Glomerular visceral epithelial cell (primary cell): Measurements from ENCODE around the gene PLS3.

ENCODE experiments used
- DNase-seq: peaks from one replicate; pipeline ENCODE4 v3.0.0-alpha.2; 2016; ENCODE audit errors: extremely low spot score

The PLS3 gene

DNA sequence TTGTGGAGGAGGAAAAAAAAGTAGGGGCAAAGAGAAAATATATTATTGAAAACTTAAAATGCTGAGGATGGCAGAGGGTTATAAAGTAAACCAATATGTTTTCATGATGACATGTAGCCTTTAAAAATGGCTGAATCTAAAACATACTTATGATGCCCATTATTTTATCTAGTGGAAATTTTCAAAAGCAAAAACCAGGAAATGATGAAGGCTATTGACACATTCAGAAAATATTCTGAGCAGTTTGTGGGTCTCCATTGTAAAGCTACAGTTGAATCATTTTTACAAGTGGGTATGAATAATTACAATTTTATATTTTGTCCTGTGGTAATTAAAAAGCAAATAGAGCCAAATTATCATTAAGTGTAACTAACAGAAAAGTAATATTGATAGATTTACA lies 10.7 kb downstream of the PLS3 start:
- DNase-seq: no peak

DNA sequence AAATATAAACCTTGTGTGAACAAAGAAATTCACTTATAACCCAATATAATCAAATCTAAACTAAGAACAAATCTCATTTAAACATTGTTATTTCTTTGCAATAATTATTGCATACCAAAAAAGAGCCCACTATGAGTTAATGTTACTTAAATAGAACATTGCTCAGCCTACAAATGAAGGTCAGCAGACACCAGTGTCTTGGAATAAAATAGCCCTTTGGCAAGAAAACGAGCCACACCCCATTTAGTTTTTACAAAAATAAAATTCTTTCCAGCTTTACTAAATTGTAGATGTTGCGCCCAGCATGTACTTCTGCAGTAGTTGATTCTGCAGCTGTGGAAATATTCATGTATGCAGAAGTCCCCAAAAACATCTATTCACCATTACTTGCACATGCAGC lies 12.2 kb downstream of the PLS3 start:
- no peak for DNase-seq

- no peak for DNase-seq
These were observed 15.7 kb downstream of the PLS3 start for GRCh38 chrX:115576676-115577075.

- no peak for DNase-seq
These were observed 18.4 kb downstream of the PLS3 start for GRCh38 chrX:115579327-115579726.

GRCh38 chrX:115579786-115580294 lies 18.9 kb downstream of the PLS3 start:
- no peak for DNase-seq

DNA sequence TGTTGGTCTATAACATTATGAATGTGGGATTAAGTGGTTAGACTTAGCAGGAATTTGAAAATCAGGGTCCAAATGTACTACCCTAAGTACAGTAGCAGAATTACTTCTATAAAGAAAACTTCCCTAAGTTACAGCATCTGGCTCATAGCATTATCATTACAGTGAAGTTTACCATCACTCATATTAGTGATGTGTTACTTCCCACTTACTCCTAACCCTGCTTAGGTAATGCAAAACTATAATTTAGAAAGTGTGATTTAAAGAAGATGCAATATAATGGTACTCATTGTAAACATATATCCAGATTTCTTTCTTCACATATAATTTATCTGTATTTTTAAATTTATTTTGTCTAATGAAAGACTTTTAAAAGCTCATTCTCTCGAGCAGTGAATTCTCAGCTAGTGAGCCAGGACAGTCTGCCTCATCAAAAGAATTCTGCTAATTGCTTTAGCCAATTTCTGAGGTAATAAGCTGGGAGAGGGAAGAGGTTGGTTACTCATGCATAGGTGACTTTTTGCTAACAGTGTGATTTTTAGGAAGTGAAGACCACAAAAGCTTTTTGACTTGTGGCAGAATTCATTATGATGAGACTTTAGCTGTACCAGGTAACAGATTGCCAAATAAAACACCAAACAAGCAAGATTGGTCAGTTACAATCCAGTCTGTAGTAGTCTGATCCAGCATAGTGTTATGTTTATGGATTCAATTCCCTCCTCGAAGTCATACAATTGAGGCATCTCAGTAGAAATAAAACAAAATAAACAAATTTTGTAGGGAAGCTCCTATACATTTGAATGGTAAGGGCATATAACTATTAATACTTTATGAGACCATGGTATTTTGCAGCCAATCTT lies 21.0 kb downstream of the PLS3 start:
- DNase-seq: no peak

- DNase-seq: no peak
These were observed 21.9 kb downstream of the PLS3 start for GRCh38 chrX:115582616-115583495.

GRCh38 chrX:115583496-115584004 lies 22.6 kb downstream of the PLS3 start:
- DNase-seq: peak; percentile 12

DNA sequence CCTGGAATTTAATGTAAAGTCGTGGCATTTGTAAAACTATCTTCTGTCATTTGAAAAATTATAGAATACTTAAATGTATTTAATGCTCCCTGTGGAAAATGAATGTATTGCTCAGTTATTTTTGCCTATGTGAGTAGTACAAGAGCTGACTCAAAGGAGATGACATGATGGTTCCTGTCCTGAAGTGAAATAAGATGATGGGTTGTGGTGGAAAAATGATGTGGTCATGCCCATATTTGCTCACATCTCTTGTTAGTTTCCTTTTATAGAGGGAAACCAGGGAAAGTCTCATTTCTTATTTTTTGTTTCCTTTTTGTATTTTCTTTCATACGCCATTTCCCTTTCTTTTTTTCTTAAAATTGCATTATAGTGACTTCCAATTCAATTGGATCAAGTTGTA lies 23.7 kb downstream of the PLS3 start:
- DNase-seq: peak; percentile 32

- no peak for DNase-seq
These were observed 27.2 kb downstream of the PLS3 start for GRCh38 chrX:115588179-115588578.

GRCh38 chrX:115589419-115589818 lies 28.4 kb downstream of the PLS3 start:
- DNase-seq: no peak

DNA sequence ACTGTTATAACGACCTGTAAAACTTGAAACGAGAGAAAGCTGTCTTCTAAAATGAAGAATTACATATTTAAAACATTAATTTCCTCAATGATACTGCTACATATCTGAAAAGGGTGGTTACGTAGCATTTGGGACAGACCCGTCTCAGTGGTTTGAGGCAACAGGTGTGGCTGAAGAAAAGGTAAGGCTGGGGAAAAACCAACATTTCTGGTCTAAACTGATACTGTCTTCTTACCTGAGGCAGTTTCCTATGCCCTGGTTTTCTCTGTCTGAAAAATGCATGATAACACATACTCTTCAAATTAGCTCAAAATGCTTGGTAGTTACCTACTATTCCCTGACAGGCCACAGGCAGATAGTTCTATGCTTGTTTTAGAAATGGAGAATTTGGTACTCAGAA lies 30.4 kb downstream of the PLS3 start:
- DNase-seq: no peak

- no peak for DNase-seq
These were observed 31.2 kb downstream of the PLS3 start for GRCh38 chrX:115591856-115592842.

- peak; percentile 22 for DNase-seq
These were observed 32.2 kb downstream of the PLS3 start for GRCh38 chrX:115592997-115593734.

DNA sequence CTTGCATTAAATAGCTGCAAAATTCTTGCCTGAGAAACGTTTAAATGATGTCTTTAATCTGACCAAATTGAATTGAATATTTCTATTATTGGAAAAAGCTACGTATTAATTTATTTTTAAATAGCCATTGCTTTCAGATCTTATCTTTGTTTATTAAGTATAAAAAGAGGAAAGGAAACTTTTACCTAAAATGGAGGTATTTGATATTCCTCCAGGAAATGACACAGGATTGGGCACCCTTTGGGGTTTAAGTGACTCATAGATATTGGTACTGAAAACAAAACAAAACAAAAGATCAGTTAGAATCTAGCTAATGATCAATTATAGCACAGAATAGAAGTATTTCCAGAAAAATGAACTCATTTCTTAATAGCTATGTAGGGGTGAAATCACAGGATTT lies 34.1 kb downstream of the PLS3 start:
- no peak for DNase-seq

- no peak for DNase-seq
These were observed 37.6 kb downstream of the PLS3 start for GRCh38 chrX:115598556-115598955.

- DNase-seq: no peak
These were observed 41.3 kb downstream of the PLS3 start for GRCh38 chrX:115602308-115602707.

DNA sequence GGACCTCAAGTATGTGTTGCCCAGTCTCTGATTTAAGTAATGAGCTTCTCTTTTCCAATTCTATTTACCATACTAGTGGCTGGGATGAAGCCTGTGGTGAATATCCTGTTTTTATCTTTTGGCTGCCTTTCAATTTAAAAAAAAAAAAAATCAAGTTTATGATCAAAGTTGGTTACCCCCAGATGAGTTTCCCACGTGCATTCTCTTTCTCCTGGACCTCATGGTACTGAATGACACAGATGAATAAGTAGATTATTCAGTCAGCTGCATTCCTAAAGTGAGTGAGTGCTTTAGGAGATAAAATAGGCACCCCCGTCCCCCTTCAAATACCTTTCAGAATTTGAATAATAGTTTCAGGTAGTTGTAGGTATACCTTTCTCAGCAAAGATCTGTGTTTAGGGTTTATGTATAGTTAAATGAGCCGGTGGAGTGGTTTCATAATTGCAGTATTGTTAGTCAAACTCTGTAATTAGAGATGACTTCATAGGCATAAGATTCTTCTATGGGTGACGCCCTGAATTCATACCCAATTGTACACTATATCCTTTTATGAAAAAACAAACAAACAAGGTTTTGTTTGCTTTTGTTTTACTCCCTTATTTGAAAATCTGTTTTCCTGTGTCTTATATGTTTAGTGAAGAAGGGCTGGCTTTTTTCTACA lies 41.9 kb downstream of the PLS3 start:
- no peak for DNase-seq

GRCh38 chrX:115603534-115604074 lies 42.6 kb downstream of the PLS3 start:
- no peak for DNase-seq

DNA sequence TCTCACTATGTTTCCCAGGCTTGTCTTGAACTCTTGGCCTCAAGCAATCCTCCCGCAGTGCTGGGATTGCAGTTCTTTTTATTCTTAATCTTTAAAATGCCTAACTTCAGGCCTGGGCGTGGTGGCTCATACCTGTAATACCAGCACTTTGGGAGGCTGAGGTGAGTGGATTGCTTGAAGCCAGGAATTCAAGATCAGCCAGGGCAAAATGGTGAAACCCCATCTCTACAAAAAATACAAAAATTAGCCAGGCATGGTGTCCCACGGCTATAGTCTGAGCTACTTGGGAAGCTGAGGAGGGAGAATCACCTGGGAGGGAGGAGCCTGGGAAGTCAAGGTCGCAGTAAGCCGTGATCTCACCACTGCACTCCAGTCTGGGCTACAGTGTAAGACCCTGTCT lies 45.9 kb downstream of the PLS3 start:
- no peak for DNase-seq
